Erythroblast (primary cell): ENCODE data around the gene CEP85L.
"Not testable (repeated sequence)": the region's sequence is repeated elsewhere in the genome, so short reads cannot be mapped to it uniquely, and the experiment has no call there.

Source experiments
- DNase-seq, 2 experiments: peaks; one replicate each; lab custom pipeline; 2025; lab: John Stamatoyannopoulos, UW
- GATA1 ChIP-seq: IDR thresholded peaks from 2 replicates; pipeline ENCODE4 v1.6.1; 2011; ENCODE audit warnings: low read depth, mild to moderate bottlenecking, control low read depth, low read length, moderate library complexity
- POLR2A ChIP-seq: IDR thresholded peaks from 2 replicates; pipeline ENCODE4 v1.6.1; 2011; ENCODE audit warnings: mild to moderate bottlenecking, low read length

Gene CEP85L

GRCh38 chr6:118485601-118486550 is 165.5 kb downstream of the CEP85L start:
- DNase-seq: no peak
- TF ChIP-seq POLR2A: no peak
- no peak for TF ChIP-seq GATA1

GRCh38 chr6:118476551-118476950 is 174.8 kb downstream of the CEP85L start:
- TF ChIP-seq GATA1 (no peak), POLR2A (no peak)
- no peak for DNase-seq

- no peak for DNase-seq
- TF ChIP-seq POLR2A (no peak), GATA1 (no peak)
Measured at GRCh38 chr6:118473266-118473665, 178.1 kb downstream of the CEP85L start.

- TF ChIP-seq POLR2A (no peak), GATA1 (no peak)
- no peak for DNase-seq
Measured at GRCh38 chr6:118469468-118469867, 181.9 kb downstream of the CEP85L start.

GRCh38 chr6:118468682-118469465 is 182.5 kb downstream of the CEP85L start:
- no peak for TF ChIP-seq POLR2A
- TF ChIP-seq GATA1: no peak
- no peak for DNase-seq

- DNase-seq: no peak
- TF ChIP-seq POLR2A (no peak), GATA1 (no peak)
Measured at GRCh38 chr6:118467181-118467580, 184.2 kb downstream of the CEP85L start.

- DNase-seq: no peak
- TF ChIP-seq GATA1: no peak
- TF ChIP-seq POLR2A: no peak
Measured at GRCh38 chr6:118464620-118465019, 186.8 kb downstream of the CEP85L start.

- no peak for DNase-seq
- TF ChIP-seq GATA1 (no peak), POLR2A (no peak)
Measured at GRCh38 chr6:118460958-118461470, 190.4 kb downstream of the CEP85L start.

- no peak for DNase-seq
- TF ChIP-seq GATA1: no peak
- TF ChIP-seq POLR2A: no peak
Measured at GRCh38 chr6:118456982-118457381, 194.4 kb downstream of the CEP85L start.

- TF ChIP-seq GATA1: no peak
Measured at GRCh38 chr6:118451839-118452238, 199.6 kb downstream of the CEP85L start.

GRCh38 chr6:118444796-118445195 is 206.6 kb downstream of the CEP85L start:
- no peak for DNase-seq
- TF ChIP-seq POLR2A (no peak), GATA1 (no peak)

More at GRCh38 chr6:118451839-118452238, 199.6 kb downstream of the CEP85L start:
- no peak for DNase-seq

- TF ChIP-seq GATA1 (no peak), POLR2A (no peak)
- no peak for DNase-seq
Measured at GRCh38 chr6:118436482-118436881, 214.9 kb downstream of the CEP85L start.

GRCh38 chr6:118434147-118434546 is 217.2 kb downstream of the CEP85L start:
- DNase-seq: not testable (repeated sequence)

GRCh38 chr6:118421312-118421711 is 230.1 kb downstream of the CEP85L start:
- DNase-seq: not testable (repeated sequence)
